ENCODE results near the gene KDM4B.

GRCh38 chr19:5011476-5012238, 42.7 kb downstream of the KDM4B start:
- TF ChIP-seq EZH2phosphoT487 (IDR thresholded peaks at IDR 0.05; ENCODE audit: borderline replicate concordance, low read depth), result no peak
- TF ChIP-seq MAX (IDR thresholded peaks at IDR 0.05; ENCODE audit: low read depth), result no peak
- TF ChIP-seq CTCF (IDR thresholded peaks at IDR 0.05), result no peak
